Stimulated activated CD8-positive, alpha-beta memory T cell treated with anti-CD3 and anti-CD28 coated beads, Interleukin-15, amount 100 ng/mL, for 4 hours (primary cell): ENCODE measurements around the gene IP6K1.
A peak's percentile ranks its signal among the peaks of the same experiment; 100 is the strongest.
"Not testable (repeated sequence)": the region's sequence is repeated elsewhere in the genome, so short reads cannot be mapped to it uniquely, and the experiment has no call there.

Experiments used
- DNase-seq, 2 donors: peaks; one replicate each; pipeline ENCODE4 v3.0.0-alpha.2; 2020; ENCODE audit warnings: low read depth in 2 of 2

IP6K1 gene

DNA sequence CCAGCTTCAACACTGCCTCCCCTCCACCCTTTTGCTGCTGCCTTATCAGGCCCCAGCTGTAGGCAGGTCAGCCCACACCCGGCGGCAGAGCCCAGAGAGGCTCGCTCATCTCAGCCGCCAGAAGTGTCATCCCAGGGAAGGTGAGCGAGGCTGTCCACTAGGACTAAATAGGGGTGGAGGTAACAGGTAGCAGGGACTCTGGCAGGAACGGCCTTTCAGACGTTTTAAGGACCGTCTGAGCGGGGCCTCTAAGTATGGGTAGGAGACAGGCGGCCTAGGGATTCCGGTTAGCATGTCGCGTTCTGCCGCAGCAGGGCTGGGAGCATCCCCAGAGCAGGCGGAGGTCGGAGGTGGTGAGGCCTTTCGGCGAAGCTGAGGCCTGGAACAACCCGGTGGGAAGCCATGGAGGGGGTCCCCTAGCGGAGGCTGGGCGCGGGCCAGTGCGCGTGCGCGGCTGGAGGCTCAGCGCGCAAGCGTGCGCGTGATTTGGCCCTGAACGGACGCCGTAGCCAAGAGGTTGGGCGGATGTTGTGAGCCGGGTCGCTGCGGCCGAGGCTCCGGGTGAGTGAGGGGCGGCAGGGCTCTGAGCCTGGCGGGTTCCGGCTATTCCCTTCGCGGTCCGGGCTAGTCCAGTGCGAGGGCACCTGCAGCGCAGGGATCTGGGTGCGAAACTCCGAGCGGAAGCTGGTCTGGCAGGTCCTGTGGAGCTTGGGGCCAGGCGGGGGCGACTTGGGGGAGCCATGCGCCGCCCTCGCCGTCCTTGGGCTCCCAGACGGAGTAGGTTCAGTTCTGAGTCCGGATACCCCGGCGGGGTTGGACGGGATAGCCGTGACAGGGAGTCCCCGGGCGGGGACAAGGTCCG, 97.1 kb downstream of the IP6K1 start, which contains the start of the genes MST1 and RNF123:
Gene MST1, minus strand, starts transcription at position 429 of the 862 bp plus-strand sequence. CDS start 783 bp downstream, outside the sequence.
Gene RNF123, plus strand, starts transcription at position 512 of the 862 bp plus-strand sequence. CDS start 1,609 bp downstream, outside the sequence.
- peak; percentile 80 to 82 for DNase-seq

DNA sequence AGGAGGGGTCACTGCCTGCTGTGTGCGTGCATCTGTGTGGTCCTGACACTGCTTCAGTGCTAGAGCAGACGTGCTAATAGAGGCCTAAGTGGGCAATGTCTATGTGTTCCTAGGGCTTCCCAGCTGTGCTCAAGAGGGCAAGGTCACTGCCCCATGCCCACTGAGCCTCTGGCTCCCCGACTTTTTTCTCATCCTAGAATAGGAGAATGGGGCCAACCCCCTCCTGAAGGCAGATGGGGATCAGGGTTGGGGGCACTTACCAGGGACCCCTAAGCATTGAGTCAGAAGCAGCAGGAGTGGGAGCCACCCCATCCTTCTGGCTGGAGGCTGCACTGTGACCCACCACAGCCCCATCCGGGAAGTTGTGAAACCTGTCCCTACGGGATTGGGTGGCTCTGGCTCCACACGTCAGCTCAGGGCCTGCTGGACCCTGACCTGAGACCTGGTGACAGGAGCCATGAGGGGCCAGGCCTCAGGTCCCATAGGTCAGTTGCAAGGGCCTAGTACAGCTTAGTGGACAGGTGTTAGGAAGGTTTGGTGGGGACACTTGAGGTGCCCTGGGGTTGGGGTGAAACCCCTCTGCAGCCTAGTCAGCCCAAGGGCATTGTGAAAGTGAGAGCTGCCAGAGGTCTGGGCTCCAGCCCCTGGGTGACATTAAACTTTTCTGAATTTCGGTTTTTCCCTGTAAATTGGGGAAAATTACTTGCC, 97.8 kb downstream of the IP6K1 start:
- DNase-seq, result not testable (repeated sequence)

DNA sequence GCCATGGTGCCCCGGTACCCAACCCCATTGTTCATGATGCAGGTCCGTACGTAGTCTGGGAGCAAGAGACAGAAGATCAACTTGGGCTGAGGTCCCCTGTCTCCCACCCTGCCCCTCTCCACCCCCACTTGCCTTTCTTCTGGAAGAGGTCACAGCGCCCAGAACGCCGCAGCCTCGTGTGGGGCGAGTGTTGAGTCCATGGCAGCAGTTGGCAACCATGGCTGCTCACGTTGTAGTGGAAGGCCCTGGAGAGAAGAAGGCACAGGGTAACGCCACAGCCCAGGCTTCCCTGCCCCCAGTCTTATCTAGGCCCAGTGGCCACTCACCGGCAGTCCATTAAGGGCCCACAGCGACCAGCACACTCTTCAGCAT, 98.9 kb downstream of the IP6K1 start:
- not testable (repeated sequence) for DNase-seq

DNA sequence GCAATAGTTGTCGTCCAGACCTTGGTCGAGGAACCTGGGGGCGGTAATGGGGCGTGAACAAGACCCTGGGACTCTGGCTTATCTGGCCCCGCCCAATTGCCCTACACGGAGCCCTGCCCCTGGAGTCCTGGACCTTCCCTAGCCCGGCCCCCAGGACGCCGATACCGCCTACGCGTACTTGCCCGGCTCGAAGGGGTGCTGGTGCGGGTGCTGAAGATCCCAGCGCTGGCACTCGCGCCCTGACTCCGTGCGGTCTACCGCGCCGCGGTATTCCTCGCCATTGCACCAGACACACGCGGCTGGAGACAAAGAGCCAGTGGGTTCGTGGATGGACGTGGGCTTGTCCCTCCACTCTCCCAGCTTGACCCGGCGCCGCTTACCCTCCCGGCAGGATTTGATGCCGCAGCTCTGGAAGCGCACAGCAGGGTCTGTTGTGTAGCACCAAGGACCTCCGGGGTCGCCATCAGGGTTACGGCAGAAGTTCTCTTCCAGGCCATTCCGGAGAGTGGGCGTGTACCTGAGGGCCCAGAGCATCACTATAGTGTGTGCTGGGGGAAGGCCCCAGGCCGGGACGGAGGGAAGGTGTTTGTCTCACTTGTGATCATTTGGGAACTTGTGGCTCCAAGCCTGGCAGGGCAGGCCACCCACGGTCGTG, 99.4 kb downstream of the IP6K1 start:
- not testable (repeated sequence) for DNase-seq

DNA sequence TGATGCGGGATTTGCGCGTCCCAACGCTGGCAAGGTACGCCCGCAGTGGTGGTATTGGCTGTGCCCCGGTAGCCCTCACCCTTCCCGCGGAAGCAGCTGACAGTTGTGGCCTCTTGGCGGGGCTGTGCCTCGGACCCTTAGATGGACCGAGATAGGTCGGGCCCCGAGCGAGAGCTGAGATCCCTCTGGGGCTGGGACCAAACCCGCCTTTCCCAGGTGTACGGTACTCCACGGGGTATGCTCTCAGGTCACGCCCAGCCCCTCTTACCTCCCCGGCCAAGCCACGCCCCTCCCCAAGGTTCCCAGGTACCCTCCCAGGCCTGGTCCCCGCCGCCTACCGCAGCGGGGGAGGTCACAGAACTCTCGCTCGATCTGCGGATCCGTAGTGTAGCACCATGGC, 100.0 kb downstream of the IP6K1 start:
- DNase-seq, result not testable (repeated sequence)

DNA sequence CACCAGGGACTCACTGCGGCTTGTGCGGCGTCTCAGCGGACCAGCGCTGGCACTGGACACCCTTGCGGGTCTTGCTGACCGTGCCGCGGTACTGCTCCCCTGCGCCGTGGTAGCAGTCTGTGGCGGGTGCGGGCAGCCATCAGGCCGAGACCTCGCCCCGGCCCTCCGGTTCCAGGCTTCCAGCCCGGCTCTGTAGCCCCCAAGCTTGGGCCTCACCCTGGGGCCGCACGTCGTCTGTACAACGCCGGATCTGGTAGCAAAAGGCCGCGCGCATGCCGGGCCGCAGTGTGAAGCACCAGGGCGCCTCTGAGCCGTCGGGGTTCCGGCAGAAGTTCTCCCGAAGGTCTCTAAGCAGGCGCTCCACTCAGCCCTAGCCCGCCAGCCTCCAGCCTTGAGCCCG, 100.5 kb downstream of the IP6K1 start:
- not testable (repeated sequence) for DNase-seq

DNA sequence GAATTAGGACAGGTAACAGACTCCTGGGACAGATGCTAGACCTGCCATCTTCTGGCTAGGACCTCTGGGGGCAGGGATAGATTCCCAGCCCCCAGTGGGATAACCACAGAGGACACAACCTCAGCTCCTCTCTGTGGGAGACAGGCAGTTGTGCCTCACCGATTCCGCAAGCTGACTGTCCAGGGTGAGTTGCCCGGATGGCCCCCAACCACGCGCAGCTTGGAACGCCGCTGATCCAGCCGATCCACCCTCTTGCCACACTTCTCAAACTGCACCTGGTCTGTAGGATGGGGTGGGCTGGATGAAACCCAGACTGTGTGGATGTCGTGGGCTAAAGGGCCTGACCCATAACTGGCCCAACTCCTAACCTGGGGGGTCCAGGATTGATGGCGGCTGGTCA, 101.2 kb downstream of the IP6K1 start:
- DNase-seq, result not testable (repeated sequence)

DNA sequence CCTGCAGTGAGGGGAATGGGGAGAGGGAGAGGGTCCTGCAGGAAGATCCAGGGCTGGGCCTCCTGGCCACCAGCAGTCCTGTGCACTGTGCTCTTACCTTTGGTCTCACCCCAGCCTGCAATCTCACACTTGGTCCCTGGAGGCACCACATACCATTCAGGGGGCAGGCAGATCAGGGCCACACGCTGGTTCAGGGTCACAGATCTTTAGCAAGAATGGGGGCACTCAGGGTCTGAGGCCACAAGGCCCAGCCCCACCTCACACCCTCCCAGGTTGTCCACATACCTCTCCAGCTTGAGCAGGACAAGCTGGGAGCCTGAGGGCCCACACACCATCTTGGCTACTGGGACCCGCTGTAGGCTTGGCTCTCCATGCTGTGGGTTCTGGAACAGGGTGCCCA, 101.9 kb downstream of the IP6K1 start:
- not testable (repeated sequence) for DNase-seq

DNA sequence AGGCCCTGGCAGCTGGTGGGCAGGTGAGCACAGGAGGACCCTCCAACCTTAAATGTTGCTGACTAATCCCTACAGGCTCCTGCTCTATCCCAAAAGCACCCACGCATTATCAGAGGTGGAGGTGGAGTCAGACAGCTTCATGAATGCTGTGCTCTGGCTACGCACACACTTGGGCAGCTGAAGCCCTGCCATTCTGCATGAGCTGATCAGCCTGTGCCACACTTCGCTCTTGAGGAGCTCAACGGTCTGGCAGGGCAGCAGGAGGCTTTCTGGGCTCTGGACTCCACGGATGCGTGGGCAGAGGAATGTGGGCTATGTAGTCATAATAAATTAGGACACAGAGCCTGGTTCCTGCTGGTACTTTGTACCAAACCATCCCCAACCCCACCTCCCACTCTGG, 103.2 kb downstream of the IP6K1 start:
- no peak for DNase-seq

DNA sequence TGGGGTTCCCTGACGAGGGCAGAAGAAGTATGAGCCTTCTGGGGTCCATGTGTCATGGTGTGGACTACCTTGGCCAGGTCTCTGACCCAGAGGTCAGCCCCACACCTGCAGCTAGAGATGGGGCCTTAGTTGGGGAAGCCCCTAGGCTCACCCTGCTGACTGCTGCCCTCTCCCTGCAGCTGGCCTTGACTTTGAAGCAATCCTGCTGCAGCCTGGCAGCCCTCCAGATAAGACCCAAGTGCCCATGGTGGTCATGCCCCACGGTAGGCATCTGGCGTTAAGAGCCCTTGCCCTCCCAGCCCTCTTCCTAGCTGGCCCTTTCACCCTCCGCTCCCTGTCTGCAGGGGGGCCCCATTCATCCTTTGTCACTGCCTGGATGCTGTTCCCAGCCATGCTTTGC, 104.8 kb downstream of the IP6K1 start:
- DNase-seq, result no peak

DNA sequence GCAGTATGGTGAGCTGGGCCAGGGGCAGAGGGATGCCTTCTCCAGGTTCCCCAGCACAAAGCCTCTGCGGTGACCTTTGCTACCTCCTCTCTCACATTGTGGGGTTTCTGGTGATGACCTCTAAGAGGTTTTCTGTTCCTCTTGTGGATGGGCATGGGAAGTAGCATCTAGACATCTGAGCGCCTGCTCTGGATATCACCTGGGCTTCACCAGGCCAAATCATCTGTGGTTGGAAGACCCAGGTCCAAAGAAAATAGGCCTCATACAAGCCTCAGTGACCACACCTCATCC, 105.2 kb downstream of the IP6K1 start:
- no peak for DNase-seq

DNA sequence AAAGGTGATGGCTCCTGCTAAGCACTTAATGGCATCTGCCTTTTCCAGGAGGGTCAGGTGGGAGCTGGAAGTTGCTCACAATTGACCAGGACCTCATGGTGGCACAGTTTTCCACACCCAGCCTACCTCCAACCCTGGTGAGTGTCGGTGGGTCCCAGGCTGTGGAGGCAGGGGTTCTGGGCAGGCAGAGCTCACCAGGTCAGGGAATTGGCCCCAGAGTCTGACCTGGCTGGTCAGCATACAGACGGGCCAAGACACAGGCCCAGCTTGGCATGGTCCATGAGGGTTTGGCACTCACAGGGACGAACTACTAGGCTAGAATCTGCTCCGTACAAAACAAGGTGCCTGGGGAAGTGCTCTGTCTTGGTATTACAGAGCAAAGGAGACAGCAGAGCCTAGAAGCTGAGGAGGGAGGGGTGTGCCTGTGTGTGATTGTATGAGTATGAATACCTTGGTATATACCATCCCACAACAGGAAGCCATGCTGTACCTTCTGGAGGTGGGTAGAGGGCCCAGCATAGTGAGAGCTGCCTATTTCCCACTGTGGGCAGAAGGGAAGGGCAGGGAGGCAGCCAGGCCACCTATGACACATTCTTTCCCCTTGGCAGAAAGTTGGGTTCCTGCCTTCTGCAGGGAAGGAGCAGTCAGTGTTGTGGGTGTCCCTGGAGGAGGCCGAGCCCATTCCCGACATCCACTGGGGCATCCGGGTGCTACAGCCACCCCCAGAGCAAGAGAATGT, 105.7 kb downstream of the IP6K1 start:
- DNase-seq, result no peak

DNA sequence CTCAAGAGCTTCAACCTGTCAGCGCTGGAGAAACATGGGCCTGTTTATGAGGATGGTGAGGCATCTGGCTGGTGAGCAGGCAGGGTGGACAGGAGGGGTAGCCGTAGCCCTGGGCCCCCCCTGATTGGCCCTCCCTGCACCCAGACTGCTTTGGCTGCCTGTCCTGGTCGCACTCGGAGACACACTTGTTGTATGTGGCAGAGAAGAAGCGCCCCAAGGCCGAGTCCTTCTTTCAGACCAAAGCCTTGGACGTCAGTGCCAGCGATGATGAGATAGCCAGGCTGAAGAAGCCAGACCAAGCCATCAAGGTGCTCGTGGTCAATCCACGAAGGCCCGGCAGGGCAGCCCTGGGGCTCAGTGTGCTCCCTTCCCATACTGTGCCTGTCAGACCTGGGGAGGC, 110.4 kb downstream of the IP6K1 start:
- DNase-seq, result no peak

DNA sequence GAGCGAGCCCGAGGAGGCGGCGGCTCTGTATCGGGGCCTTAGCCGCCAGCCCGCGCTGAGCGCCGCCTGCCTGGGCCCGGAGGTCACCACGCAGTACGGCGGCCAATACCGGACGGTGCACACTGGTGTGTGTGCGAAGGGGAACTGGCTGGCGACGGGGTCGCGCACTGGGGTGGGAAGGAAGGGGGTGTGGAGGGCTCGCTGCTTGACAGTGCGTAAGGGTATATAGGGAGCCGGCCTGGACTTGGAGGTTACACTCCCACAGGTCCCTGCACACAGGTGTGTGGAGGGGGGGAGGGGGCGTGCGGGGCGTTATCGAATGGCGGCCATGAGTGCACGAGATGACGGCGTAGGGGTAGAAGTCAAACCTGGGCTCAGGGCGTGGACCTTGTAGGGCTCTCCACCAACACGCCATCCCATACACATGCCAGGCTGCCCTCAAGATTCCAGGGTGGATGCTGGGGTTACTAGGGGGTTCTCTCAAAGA, 111.8 kb downstream of the IP6K1 start:
- no peak for DNase-seq
